ENCODE measurements around the gene TPPP2. TPM values are rescaled to one million over a fixed set of nuclear protein-coding genes. Genes with fewer than 3 reads are reported as not detected.

Gene TPPP2
- not detected in 2 replicates for total RNA-seq (2014; rRNA removed; shearing (Covaris generic))

GRCh38 chr14:21029917-21030316 is at the start of gene TPPP2:
Gene TPPP2 (plus strand): TSS chr14:21030217. CDS start chr14:21030582, 365 bp downstream.

GRCh38 chr14:20989787-20990600 is 40.0 kb upstream of the TPPP2 start, which contains the start of gene METTL17:
Gene METTL17 (plus strand): TSS chr14:20989980. CDS start chr14:20990003, 23 bp downstream.

DNA sequence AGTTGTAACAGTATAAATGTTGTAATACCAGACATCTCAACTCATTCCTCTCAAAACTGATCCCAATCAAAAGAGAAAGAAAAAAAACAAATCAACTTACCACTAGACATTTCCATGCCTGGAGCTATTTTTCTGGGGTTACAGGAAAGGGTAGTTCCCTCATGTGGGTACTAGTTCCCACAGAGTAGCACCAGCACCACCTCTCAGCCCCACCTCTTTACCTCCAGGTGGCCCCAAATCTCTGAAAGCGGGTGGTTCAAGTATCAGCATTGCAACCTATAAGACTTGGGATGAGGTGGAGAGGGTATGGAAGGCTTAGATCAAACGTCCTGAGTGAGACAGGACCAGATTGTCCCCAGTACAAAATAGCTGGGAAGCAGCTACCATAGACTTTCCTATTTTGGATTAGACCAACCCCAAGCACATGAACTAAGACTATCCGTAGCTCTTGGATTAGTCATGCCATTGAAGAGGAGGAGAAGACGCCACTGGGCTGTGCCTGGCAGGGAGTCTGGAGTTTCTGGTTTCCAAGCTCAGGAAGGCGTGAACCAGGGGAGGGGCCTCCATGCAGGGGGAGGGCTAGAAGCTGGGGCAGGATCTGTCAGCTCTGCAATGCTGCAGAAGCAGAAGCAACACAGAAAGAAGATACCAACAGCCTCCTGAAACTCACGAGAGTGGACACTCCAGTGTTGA is 31.2 kb upstream of the TPPP2 start, which contains the start of gene SLC39A2:
Gene SLC39A2, plus strand, starts transcription at position 620 of the 693 bp plus-strand sequence. CDS start 154 bp downstream, outside the sequence.

GRCh38 chr14:21024585-21025370 is 5.2 kb upstream of the TPPP2 start, which contains the start of gene NDRG2:
Gene NDRG2 (minus strand): TSS chr14:21025061. CDS start chr14:21023315, 1,746 bp downstream.

DNA sequence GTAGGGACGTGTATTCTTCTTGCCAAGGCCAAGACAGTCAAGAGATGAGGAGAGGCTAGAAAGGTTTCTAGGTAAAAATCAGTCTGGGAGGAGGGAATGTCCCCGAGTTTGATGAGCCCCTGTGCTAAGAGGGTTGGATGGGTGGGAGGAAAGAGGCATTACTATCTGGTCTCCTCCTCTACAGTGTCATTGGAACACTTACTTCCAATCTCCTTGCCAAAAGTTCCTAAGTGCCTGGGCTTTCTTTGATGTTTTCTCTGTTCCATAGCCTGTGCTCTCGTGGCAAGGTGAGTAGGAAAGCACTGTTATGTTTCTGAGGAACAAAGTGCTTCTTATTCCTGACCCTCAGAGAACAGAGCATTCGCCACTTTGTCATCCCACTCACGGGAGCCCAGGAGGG is 4.7 kb downstream of the TPPP2 start, which contains the start of gene RNASE13:
Gene RNASE13, minus strand, starts transcription at position 101 of the 400 bp plus-strand sequence. CDS start 519 bp downstream, outside the sequence.

GRCh38 chr14:21041676-21042433 is 11.8 kb downstream of the TPPP2 start, which contains the start of gene RNASE7:
Gene RNASE7 (plus strand): TSS chr14:21042362. CDS start chr14:21042993, 631 bp downstream.

GRCh38 chr14:21057803-21058675 is 28.0 kb downstream of the TPPP2 start, which contains the start of gene RNASE8:
Gene RNASE8 (plus strand): TSS chr14:21057822. CDS start chr14:21057893, 71 bp downstream.

DNA sequence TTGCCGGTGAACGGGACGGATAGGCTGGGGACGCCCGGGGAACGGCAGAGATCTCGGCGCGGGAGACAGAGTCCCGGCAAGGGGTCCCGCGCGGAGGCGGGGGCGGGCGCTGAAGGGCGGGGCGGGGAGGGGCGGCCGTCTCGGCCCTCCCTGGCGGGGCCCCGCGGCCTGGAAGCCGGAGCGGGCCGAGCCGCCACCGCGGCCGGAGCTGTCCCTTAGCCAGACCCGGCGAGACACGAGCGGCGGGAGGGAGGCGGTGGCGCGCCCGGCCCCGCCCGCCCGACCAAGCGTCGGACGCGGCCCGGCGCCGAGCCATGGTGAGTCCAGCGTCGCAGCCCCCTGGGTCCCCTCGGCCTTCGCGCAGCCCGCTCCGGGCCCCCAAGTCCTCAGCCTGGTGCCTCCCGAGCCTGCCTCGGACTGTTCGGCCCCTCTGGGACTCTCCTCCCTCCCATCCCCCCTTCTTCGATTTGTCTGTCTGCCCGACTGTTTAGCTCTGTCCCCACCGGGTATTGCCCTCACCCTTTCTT is 40.1 kb downstream of the TPPP2 start, which contains the start of gene ARHGEF40:
Gene ARHGEF40, plus strand, starts transcription at position 222 of the 527 bp plus-strand sequence. Its CDS starts 93 bp downstream, at position 315.

Other genes with a start within 250 kb of the TPPP2 start
- not detected in 2 replicates for gene RNASE6, start 248.9 kb upstream of the TPPP2 start, total RNA-seq (2014; rRNA removed; shearing (Covaris generic))
- not detected in 2 replicates for gene RNASE1, start 227.4 kb upstream of the TPPP2 start, total RNA-seq (2014; rRNA removed; shearing (Covaris generic))
- not detected in 2 replicates for gene RNASE3, start 138.8 kb upstream of the TPPP2 start, total RNA-seq (2014; rRNA removed; shearing (Covaris generic))
- not detected in 2 replicates for gene RNASE2, start 74.7 kb upstream of the TPPP2 start, total RNA-seq (2014; rRNA removed; shearing (Covaris generic))
- 77.0 and 88.5 TPM in 2 replicates for gene METTL17, start 40.2 kb upstream of the TPPP2 start, total RNA-seq (2014; rRNA removed; shearing (Covaris generic))
- gene SLC39A2, start 30.9 kb upstream of the TPPP2 start, total RNA-seq (2014; rRNA removed; shearing (Covaris generic)) = not detected in 2 replicates
- 3.4 and 4.2 TPM in 2 replicates for gene NDRG2, start 5.2 kb upstream of the TPPP2 start, total RNA-seq (2014; rRNA removed; shearing (Covaris generic))
- gene RNASE13, start 4.6 kb downstream of the TPPP2 start, total RNA-seq (2014; rRNA removed; shearing (Covaris generic)) = not detected in 2 replicates
- not detected in 2 replicates for gene RNASE7, start 12.1 kb downstream of the TPPP2 start, total RNA-seq (2014; rRNA removed; shearing (Covaris generic))
- gene RNASE8, start 27.6 kb downstream of the TPPP2 start, total RNA-seq (2014; rRNA removed; shearing (Covaris generic)) = not detected in 2 replicates
- 25.5 and 27.5 TPM in 2 replicates for gene ARHGEF40, start 40.1 kb downstream of the TPPP2 start, total RNA-seq (2014; rRNA removed; shearing (Covaris generic))
- gene ZNF219, start 68.4 kb downstream of the TPPP2 start, total RNA-seq (2014; rRNA removed; shearing (Covaris generic)) = 4.4 and 7.0 TPM in 2 replicates
- gene TMEM253, start 70.8 kb downstream of the TPPP2 start, total RNA-seq (2014; rRNA removed; shearing (Covaris generic)) = 0.53 TPM in 1 of 2 replicates, not detected in the other
- not detected in 2 replicates for gene OR5AU1, start 125.8 kb downstream of the TPPP2 start, total RNA-seq (2014; rRNA removed; shearing (Covaris generic))
- 780 and 859 TPM in 2 replicates for gene HNRNPC, start 239.2 kb downstream of the TPPP2 start, total RNA-seq (2014; rRNA removed; shearing (Covaris generic))
- gene RPGRIP1, start 249.9 kb downstream of the TPPP2 start, total RNA-seq (2014; rRNA removed; shearing (Covaris generic)) = not detected in 2 replicates

All from A375 (cell line).